Measurements from ENCODE around the gene KIF13A.

The KIF13A gene

DNA sequence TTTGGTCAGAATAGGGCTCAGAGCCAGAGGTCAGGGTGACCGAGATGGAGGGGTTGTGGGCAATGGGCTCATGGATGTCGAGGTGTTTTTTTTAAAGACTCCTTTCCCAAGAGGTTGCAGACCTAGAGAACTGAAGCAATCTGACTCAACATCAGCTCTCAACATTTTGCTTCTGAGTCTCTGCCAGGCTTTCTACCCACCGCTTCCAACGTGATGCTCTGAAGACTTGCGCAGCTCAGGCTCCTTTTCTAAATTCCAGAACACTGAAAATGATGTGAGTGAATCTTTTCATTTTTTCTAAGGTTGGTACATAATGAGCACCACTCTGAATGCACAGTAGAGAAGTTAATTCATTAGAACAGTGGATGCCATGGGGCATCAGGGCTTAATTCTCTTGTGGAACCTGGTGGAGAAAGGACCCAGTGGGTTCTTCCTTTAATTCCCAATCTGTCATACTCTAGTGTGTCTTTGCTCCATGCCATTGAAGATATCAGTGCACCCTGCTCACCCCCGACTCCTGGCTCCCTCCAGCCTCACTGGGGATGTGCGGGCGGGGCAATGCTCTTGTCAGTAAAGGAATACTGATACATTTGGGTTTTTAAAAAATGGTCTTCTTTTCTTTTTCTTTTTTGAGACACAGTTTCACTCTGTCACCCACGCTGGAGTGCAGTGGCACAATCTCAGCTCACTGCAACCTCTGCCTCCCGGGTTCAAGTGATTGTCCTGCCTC, 17.0 kb upstream of the KIF13A start:
- Histone ChIP-seq H3K9me3 (ENCODE audit: control insufficient read depth, insufficient read depth, low read length) (no peaks in the 10 kb centered on the region), H3K4me3 (ENCODE audit: low read length) (no peak overlapping the region), H3K4me1 (ENCODE audit: control insufficient read depth, insufficient read depth, low read length) (no peaks in the 10 kb centered on the region; the same call in 1 of the 2 replicates), H3K27ac (ENCODE audit: low read length) (no peak overlapping the region), H3K27me3 (ENCODE audit: control insufficient read depth, insufficient read depth, low read length) (no peaks in the 10 kb centered on the region), H3K36me3 (ENCODE audit: control insufficient read depth, insufficient read depth, low read length) (no peaks in the 10 kb centered on the region)
- DNase-seq (ENCODE audit: low read depth, low spot score): no peak
- WGBS (ENCODE audit: insufficient coverage, insufficient read length): no CpG with 5 or more reads among the region's 10 CpGs

DNA sequence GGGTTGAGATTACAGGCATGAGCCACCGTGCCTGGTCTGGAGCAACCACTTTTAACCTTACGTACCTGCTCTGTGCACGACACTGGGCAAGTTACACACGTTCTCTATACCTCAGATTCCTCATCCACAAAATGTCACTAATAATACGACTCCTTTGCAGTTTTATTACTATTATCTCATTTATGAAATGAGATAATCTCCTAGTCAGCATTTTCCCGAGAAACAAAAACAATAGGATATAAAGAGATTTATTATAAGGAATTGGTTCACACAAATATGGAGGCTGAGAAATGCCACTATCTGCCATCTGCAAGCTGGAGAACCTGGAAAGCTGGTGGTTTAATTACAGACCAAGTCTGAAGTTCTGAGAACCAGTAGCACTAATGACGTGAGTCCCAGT, 12.0 kb upstream of the KIF13A start:
- H3K4me1 ChIP-seq (ENCODE audit: control insufficient read depth, insufficient read depth, low read length): no peaks in the 10 kb centered on the region
- H3K36me3 ChIP-seq (ENCODE audit: control insufficient read depth, insufficient read depth, low read length): no peaks in the 10 kb centered on the region
- no peak overlapping the region for H3K4me3 ChIP-seq (ENCODE audit: low read length)
- no peaks in the 10 kb centered on the region for H3K9me3 ChIP-seq (ENCODE audit: control insufficient read depth, insufficient read depth, low read length)
- H3K27ac ChIP-seq (ENCODE audit: low read length): no peak overlapping the region
- WGBS (ENCODE audit: insufficient coverage, insufficient read length): no CpG with 5 or more reads among the region's 7 CpGs
- H3K27me3 ChIP-seq (ENCODE audit: control insufficient read depth, insufficient read depth, low read length): no peaks in the 10 kb centered on the region
- DNase-seq (ENCODE audit: low read depth, low spot score): no peak

DNA sequence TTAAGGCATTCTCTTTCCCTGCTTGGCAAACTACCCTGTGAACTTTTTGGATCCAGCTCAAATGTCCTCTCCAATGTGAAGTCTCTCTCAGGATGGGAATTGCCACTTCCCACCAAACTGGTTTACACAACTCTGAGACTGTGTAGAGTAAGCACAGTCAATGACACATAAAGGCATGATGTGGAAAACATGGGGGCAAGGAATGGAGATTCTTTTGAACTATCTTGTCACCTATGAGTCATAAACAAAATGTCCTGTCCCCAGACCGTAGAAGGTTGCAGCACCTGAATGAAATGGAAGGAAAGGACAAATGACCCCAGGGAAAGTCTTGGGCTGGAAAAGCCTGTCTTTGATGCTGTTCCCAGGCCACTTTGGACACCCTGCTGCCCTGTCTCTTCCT, 11.0 kb upstream of the KIF13A start:
- Histone ChIP-seq H3K36me3 (ENCODE audit: control insufficient read depth, insufficient read depth, low read length) (no peaks in the 10 kb centered on the region), H3K4me1 (ENCODE audit: control insufficient read depth, insufficient read depth, low read length) (no peaks in the 10 kb centered on the region), H3K4me3 (ENCODE audit: low read length) (no peak overlapping the region), H3K9me3 (ENCODE audit: control insufficient read depth, insufficient read depth, low read length) (no peaks in the 10 kb centered on the region), H3K27me3 (ENCODE audit: control insufficient read depth, insufficient read depth, low read length) (no peaks in the 10 kb centered on the region), H3K27ac (ENCODE audit: low read length) (no peak overlapping the region)
- DNase-seq (ENCODE audit: low read depth, low spot score): no peak
- no CpG with 5 or more reads among the region's 1 CpG for WGBS (ENCODE audit: insufficient coverage, insufficient read length)

DNA sequence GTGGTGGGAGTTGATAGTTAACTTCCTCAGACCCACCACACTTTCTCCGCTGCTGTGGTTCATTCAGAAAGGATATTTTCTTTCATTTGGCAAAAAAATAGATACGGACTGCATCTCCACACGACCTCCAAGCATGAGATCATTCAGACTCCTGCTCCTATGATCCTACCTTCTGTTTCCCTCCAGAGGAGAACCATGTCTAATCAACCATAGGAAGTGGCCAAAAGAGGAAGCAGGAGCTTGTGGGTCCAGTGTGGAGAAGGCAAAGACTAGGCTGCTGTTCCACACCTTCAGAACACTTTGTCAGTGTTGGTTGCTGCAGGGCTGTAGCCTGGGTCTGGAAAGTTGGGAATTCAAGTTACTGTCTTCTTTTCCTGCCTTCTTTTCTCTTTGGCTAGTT, 10.6 kb upstream of the KIF13A start:
- H3K27ac ChIP-seq (ENCODE audit: low read length): no peak overlapping the region
- no peaks in the 10 kb centered on the region for H3K4me1 ChIP-seq (ENCODE audit: control insufficient read depth, insufficient read depth, low read length)
- DNase-seq (ENCODE audit: low read depth, low spot score): no peak
- WGBS (ENCODE audit: insufficient coverage, insufficient read length): no CpG with 5 or more reads among the region's 3 CpGs
- H3K4me3 ChIP-seq (ENCODE audit: low read length): no peak overlapping the region
- no peaks in the 10 kb centered on the region for H3K36me3 ChIP-seq (ENCODE audit: control insufficient read depth, insufficient read depth, low read length)
- no peaks in the 10 kb centered on the region for H3K27me3 ChIP-seq (ENCODE audit: control insufficient read depth, insufficient read depth, low read length)
- no peaks in the 10 kb centered on the region for H3K9me3 ChIP-seq (ENCODE audit: control insufficient read depth, insufficient read depth, low read length)

DNA sequence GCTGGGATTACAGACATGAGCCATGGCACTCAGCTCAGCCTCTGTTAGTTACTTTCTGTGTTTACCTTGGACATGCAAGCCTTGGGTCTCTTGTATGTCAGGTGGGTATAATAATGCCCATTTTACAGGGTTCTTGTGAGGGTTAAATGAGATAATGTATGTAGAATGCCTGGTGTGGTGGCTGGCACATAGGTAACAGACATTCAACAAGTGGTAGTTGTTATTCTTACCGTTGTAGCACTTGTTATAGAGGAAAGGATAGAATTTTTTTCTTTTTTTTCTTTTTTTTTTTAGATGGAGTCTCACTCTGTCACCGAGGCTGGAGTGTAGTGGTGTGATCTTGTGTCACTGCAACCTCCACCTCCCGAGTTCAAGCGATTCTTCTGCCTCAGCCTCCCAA, 8.0 kb upstream of the KIF13A start:
- WGBS (ENCODE audit: insufficient coverage, insufficient read length): no CpG with 5 or more reads among the region's 4 CpGs
- no peak overlapping the region for H3K4me3 ChIP-seq (ENCODE audit: low read length)
- no peak for DNase-seq (ENCODE audit: low read depth, low spot score)
- H3K4me1 ChIP-seq (ENCODE audit: control insufficient read depth, insufficient read depth, low read length): no peaks in the 10 kb centered on the region
- H3K27me3 ChIP-seq (ENCODE audit: control insufficient read depth, insufficient read depth, low read length): no peaks in the 10 kb centered on the region
- no peaks in the 10 kb centered on the region for H3K9me3 ChIP-seq (ENCODE audit: control insufficient read depth, insufficient read depth, low read length)
- H3K36me3 ChIP-seq (ENCODE audit: control insufficient read depth, insufficient read depth, low read length): no peaks in the 10 kb centered on the region
- H3K27ac ChIP-seq (ENCODE audit: low read length): no peak overlapping the region

DNA sequence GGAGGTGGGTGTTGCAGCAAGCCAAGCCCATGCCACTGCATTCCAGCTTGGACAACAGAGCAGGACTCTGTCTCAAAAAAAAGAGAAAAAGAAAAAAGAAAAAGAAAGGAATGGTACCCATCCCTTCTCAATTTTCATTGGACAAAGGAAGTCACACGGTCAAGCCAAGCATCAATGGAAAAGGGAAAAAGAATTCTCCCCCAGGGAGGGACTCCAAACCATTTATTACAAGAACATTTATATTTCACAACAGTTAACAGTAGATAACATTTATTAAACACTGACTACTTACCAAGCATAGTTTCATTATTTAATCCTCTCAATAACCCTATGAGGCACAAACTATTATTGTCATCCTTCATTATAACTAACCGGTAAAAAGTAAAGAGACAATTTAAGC, 6.6 kb upstream of the KIF13A start:
- no peaks in the 10 kb centered on the region for H3K4me1 ChIP-seq (ENCODE audit: control insufficient read depth, insufficient read depth, low read length)
- DNase-seq (ENCODE audit: low read depth, low spot score): no peak
- H3K36me3 ChIP-seq (ENCODE audit: control insufficient read depth, insufficient read depth, low read length): no peaks in the 10 kb centered on the region
- WGBS (ENCODE audit: insufficient coverage, insufficient read length): no CpG with 5 or more reads among the region's 2 CpGs
- H3K27ac ChIP-seq (ENCODE audit: low read length): no peak overlapping the region
- H3K4me3 ChIP-seq (ENCODE audit: low read length): no peak overlapping the region
- H3K9me3 ChIP-seq (ENCODE audit: control insufficient read depth, insufficient read depth, low read length): no peaks in the 10 kb centered on the region
- H3K27me3 ChIP-seq (ENCODE audit: control insufficient read depth, insufficient read depth, low read length): no peaks in the 10 kb centered on the region

DNA sequence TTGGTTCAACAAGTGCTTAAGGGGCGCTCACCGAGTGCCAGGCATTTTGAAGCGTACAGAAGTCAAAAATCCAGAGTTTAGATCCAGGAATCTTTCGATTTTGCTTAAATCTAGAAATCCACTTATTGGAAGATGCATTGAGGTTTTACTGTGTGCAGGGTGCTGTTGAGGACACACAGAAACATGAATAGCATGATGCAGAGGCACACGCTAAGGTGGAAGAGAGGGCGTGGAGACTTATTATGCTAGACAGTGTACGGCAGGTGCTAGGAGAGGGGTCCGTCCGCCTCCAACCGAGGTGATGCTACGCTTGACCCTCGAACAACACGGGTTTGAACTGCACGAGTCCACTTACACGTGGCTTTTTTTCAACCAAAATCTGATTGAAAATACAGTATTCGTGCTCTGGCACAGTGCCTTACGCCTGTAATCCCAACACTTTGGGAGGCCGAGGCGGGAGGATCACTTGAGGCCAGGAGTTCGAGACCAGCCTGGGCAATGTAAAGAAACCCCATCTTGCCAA, 1.0 kb upstream of the KIF13A start:
- no peak for DNase-seq (ENCODE audit: low read depth, low spot score)
- peak overlapping the region; percentile 73; the same call in 1 of the 2 replicates for H3K4me3 ChIP-seq (ENCODE audit: low read length)
- no CpG with 5 or more reads among the region's 20 CpGs for WGBS (ENCODE audit: insufficient coverage, insufficient read length)
- peaks cover 1% of the 10 kb centered on the region; the same call in 1 of the 2 replicates for H3K4me1 ChIP-seq (ENCODE audit: control insufficient read depth, insufficient read depth, low read length)
- no peaks in the 10 kb centered on the region for H3K27me3 ChIP-seq (ENCODE audit: control insufficient read depth, insufficient read depth, low read length)
- H3K36me3 ChIP-seq (ENCODE audit: control insufficient read depth, insufficient read depth, low read length): no peaks in the 10 kb centered on the region; the same call in 1 of the 2 replicates
- no peak overlapping the region for H3K27ac ChIP-seq (ENCODE audit: low read length)
- no peaks in the 10 kb centered on the region for H3K9me3 ChIP-seq (ENCODE audit: control insufficient read depth, insufficient read depth, low read length)

DNA sequence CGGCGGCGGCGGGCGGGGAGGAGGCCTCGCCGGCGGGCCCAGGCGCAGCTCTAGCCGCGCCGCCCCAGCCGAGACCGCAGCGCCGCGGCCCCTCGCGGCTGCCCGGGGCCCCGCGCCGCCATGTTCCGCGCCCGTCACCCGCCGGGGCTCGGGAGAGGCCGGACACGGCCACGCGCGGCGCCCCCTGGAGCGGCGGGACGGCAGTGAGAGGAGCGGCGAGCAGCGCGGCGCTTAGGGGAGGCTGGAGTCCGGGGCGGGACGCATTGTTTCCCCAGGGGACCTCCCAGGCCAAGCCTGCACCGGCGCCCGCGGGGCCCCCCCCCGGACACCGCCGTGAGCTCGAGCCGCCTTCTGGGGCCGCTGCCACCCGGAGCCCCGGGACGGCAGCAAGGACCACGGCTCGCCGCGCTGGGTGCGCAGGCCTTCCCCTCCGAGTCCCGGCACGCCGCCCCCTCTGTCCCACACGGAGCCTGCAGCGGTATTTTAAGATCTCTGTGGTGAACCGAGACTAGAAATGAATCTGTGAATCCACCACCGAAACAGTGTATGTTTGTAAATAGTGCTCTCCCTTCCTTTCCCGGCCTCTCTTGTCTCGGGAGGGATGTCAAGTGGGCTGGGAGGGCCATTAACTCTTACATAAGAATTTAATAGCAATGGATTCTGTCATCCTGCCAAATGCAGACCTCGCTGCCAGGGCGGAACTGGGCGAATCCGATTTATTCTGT, 424 bp upstream of the KIF13A start:
- WGBS (ENCODE audit: insufficient coverage, insufficient read length): no CpG with 5 or more reads among the region's 78 CpGs
- peak overlapping the region; percentile 73 for H3K4me3 ChIP-seq (ENCODE audit: low read length)
- no peaks in the 10 kb centered on the region for H3K9me3 ChIP-seq (ENCODE audit: control insufficient read depth, insufficient read depth, low read length)
- H3K36me3 ChIP-seq (ENCODE audit: control insufficient read depth, insufficient read depth, low read length): no peaks in the 10 kb centered on the region; the same call in 1 of the 2 replicates
- no peak overlapping the region for H3K27ac ChIP-seq (ENCODE audit: low read length)
- no peak for DNase-seq (ENCODE audit: low read depth, low spot score)
- no peaks in the 10 kb centered on the region for H3K27me3 ChIP-seq (ENCODE audit: control insufficient read depth, insufficient read depth, low read length)
- peaks cover 1% of the 10 kb centered on the region; the same call in 1 of the 2 replicates for H3K4me1 ChIP-seq (ENCODE audit: control insufficient read depth, insufficient read depth, low read length)

DNA sequence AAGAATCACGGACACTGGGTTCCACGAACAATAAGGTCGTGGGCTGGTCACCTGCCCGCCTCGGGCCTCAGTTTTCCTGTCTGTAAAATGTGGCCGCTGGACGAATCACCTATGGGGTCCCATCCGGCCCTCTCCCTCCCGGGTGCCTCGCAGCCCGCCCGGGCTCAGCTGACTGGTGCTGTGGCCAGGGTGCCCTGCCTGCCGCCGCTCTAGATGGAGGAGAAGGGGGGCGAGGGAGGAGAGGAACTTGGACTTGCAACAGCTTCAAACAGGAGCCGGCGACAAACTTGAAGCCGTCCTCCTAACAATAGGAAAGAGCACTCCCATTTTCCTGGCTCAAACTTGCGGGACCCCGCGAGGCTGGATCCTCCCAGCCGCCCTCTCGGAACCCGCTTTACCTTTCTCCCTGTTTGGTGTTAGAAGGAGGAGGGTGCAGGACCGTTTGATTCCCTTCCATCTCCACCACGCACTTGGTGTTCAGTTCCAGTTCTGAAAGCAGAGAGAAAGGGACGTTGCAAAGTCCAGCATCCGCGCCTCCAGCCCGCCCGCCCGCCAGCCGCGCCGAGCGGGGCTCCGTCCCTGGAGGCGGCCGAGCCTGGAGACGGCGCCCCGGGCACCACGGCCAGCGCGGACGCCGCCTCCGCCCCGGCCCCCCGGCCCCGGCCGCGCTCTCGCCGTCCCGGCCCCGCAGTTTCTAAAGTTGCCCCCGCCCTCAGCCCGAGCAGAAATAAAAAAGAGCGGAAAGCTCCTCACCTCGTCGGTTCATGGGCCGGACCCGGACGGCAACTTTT, 584 bp downstream of the KIF13A start:
- WGBS (ENCODE audit: insufficient coverage, insufficient read length): no CpG with 5 or more reads among the region's 65 CpGs
- H3K27me3 ChIP-seq (ENCODE audit: control insufficient read depth, insufficient read depth, low read length): no peaks in the 10 kb centered on the region
- H3K27ac ChIP-seq (ENCODE audit: low read length): no peak overlapping the region
- no peaks in the 10 kb centered on the region for H3K9me3 ChIP-seq (ENCODE audit: control insufficient read depth, insufficient read depth, low read length)
- no peak for DNase-seq (ENCODE audit: low read depth, low spot score)
- H3K36me3 ChIP-seq (ENCODE audit: control insufficient read depth, insufficient read depth, low read length): no peaks in the 10 kb centered on the region; the same call in 1 of the 2 replicates
- peaks cover 1% of the 10 kb centered on the region; the same call in 1 of the 2 replicates for H3K4me1 ChIP-seq (ENCODE audit: control insufficient read depth, insufficient read depth, low read length)
- H3K4me3 ChIP-seq (ENCODE audit: low read length): peak overlapping the region; percentile 73

All from iPS DF 6.9 (cell line).